ENCODE results near the gene STMND1. TPM values are rescaled to one million over a fixed set of nuclear protein-coding genes. Genes with fewer than 3 reads are reported as not detected.
"Not testable (repeated sequence)": the region's sequence is repeated elsewhere in the genome, so short reads cannot be mapped to it uniquely, and the experiment has no call there.

STMND1 gene
- total RNA-seq, 2 experiments from 2014 or later: not detected

- H3K4me1 Mint-ChIP-seq; H3K4me3 Mint-ChIP-seq; CTCF ChIA-PET; intact Hi-C loops (cut with DNase I, micrococcal nuclease); POLR2A ChIA-PET; H3K36me3 Mint-ChIP-seq (ENCODE audit: low read depth); ATAC-seq; H3K27ac Mint-ChIP-seq; DNase-seq: not testable (repeated sequence)
- H3K27me3 Mint-ChIP-seq: peaks cover 29% of the 10 kb centered on the region
- peaks cover 22% of the 10 kb centered on the region for H3K9me3 Mint-ChIP-seq (ENCODE audit: low read depth)
These were observed 28.3 kb upstream of the STMND1 start for GRCh38 chr6:17073596-17073995.

- Mint-ChIP-seq H3K27ac (no peak overlapping the region), H3K4me3 (no peak overlapping the region), H3K27me3 (peaks cover 24% of the 10 kb centered on the region), H3K9me3 (ENCODE audit: low read depth) (peaks cover 5% of the 10 kb centered on the region), H3K36me3 (ENCODE audit: low read depth) (no peaks in the 10 kb centered on the region), H3K4me1 (no peaks in the 10 kb centered on the region)
- intact Hi-C loops (cut with DNase I, micrococcal nuclease): loop anchor here in 1 of 2 experiments (10.0 kb wide), 1 partner anchor 746 kb away; no protein-coding TSS in a partner anchor
- ATAC-seq (no peak), DNase-seq (no peak)
- CTCF ChIA-PET: no interaction called here
- POLR2A ChIA-PET: no interaction called here
These were observed 20.6 kb upstream of the STMND1 start for GRCh38 chr6:17081273-17081672.

- no peaks in the 10 kb centered on the region for H3K9me3 Mint-ChIP-seq (ENCODE audit: low read depth)
- intact Hi-C loops (cut with DNase I, micrococcal nuclease): loop anchor here in 1 of 2 experiments (10.0 kb wide), 1 partner anchor 747 kb away; no protein-coding TSS in a partner anchor
- no peak for DNase-seq
- peaks cover 22% of the 10 kb centered on the region for H3K27me3 Mint-ChIP-seq
- CTCF ChIA-PET: no interaction called here
- no peaks in the 10 kb centered on the region for H3K4me1 Mint-ChIP-seq
- POLR2A ChIA-PET: no interaction called here
- ATAC-seq: no peak
- H3K36me3 Mint-ChIP-seq (ENCODE audit: low read depth): no peaks in the 10 kb centered on the region
- H3K27ac Mint-ChIP-seq: no peak overlapping the region
- H3K4me3 Mint-ChIP-seq: no peak overlapping the region
These were observed 19.9 kb upstream of the STMND1 start for GRCh38 chr6:17081860-17082508.

GRCh38 chr6:17083397-17083796 is 18.5 kb upstream of the STMND1 start:
- intact Hi-C loops (cut with DNase I, micrococcal nuclease): loop anchor here in 1 of 2 experiments (10.0 kb wide), 1 partner anchor 749 kb away; no protein-coding TSS in a partner anchor
- DNase-seq (no peak), ATAC-seq (no peak)
- H3K27ac Mint-ChIP-seq: no peak overlapping the region
- peaks cover 25% of the 10 kb centered on the region for H3K27me3 Mint-ChIP-seq
- H3K36me3 Mint-ChIP-seq (ENCODE audit: low read depth): no peaks in the 10 kb centered on the region
- no peaks in the 10 kb centered on the region for H3K9me3 Mint-ChIP-seq (ENCODE audit: low read depth)
- no peak overlapping the region for H3K4me3 Mint-ChIP-seq
- ChIA-PET CTCF (interaction anchor here (1.2 kb wide), 1 partner anchor 38 kb away, joined by 4 read pairs; no protein-coding TSS in a partner anchor), POLR2A (no interaction called here)
- H3K4me1 Mint-ChIP-seq: no peaks in the 10 kb centered on the region

- intact Hi-C loops (cut with DNase I, micrococcal nuclease): loop anchor here (1.0 to 10.0 kb wide), 3 partner anchors 322 to 754 kb away; no protein-coding TSS in a partner anchor
- Mint-ChIP-seq H3K9me3 (ENCODE audit: low read depth) (peaks cover 7% of the 10 kb centered on the region), H3K27me3 (peaks cover 24% of the 10 kb centered on the region), H3K27ac (no peak overlapping the region), H3K36me3 (ENCODE audit: low read depth) (no peaks in the 10 kb centered on the region), H3K4me3 (no peak overlapping the region), H3K4me1 (no peaks in the 10 kb centered on the region)
- DNase-seq: peak; percentile 44
- ATAC-seq: no peak
- POLR2A ChIA-PET: no interaction called here
- CTCF ChIA-PET: interaction anchor here (0.6 to 1.0 kb wide), 9 partner anchors 9 to 801 kb away, joined by 3 to 4 read pairs (median 3); no protein-coding TSS in a partner anchor
These were observed 15.4 kb upstream of the STMND1 start for GRCh38 chr6:17086469-17086868.

GRCh38 chr6:17088091-17088611 is 13.7 kb upstream of the STMND1 start:
- DNase-seq: no peak
- no peak overlapping the region for H3K4me3 Mint-ChIP-seq
- ChIA-PET CTCF (interaction anchor here (0.6 to 1.0 kb wide), 3 partner anchors 37 to 881 kb away, joined by 3 read pairs; no protein-coding TSS in a partner anchor), POLR2A (no interaction called here)
- ATAC-seq: no peak
- no peaks in the 10 kb centered on the region for H3K4me1 Mint-ChIP-seq
- intact Hi-C loops (cut with DNase I, micrococcal nuclease): loop anchor here in 1 of 2 experiments (10.0 kb wide), 1 partner anchor 753 kb away; no protein-coding TSS in a partner anchor
- H3K27ac Mint-ChIP-seq: no peak overlapping the region
- no peaks in the 10 kb centered on the region for H3K36me3 Mint-ChIP-seq (ENCODE audit: low read depth)
- peaks cover 7% of the 10 kb centered on the region for H3K9me3 Mint-ChIP-seq (ENCODE audit: low read depth)
- peaks cover 31% of the 10 kb centered on the region for H3K27me3 Mint-ChIP-seq

GRCh38 chr6:17091122-17091521 is 10.7 kb upstream of the STMND1 start:
- Mint-ChIP-seq H3K4me3 (no peak overlapping the region), H3K36me3 (ENCODE audit: low read depth) (no peaks in the 10 kb centered on the region), H3K27me3 (peaks cover 22% of the 10 kb centered on the region), H3K9me3 (ENCODE audit: low read depth) (peaks cover 7% of the 10 kb centered on the region), H3K4me1 (no peaks in the 10 kb centered on the region), H3K27ac (no peak overlapping the region)
- ChIA-PET CTCF (interaction anchor here (0.9 kb wide), 1 partner anchor 126 kb away, joined by 3 read pairs; no protein-coding TSS in a partner anchor), POLR2A (no interaction called here)
- DNase-seq (no peak), ATAC-seq (no peak)
- intact Hi-C loops (cut with DNase I, micrococcal nuclease): no loop called here

GRCh38 chr6:17093686-17094085 is 8.2 kb upstream of the STMND1 start:
- ChIA-PET CTCF (no interaction called here), POLR2A (no interaction called here)
- H3K9me3 Mint-ChIP-seq (ENCODE audit: low read depth): peaks cover 7% of the 10 kb centered on the region
- H3K4me3 Mint-ChIP-seq: no peak overlapping the region
- peaks cover 24% of the 10 kb centered on the region for H3K27me3 Mint-ChIP-seq
- no peak overlapping the region for H3K27ac Mint-ChIP-seq
- no peaks in the 10 kb centered on the region for H3K36me3 Mint-ChIP-seq (ENCODE audit: low read depth)
- no peak for ATAC-seq
- intact Hi-C loops (cut with DNase I, micrococcal nuclease): no loop called here
- peak; percentile 33 for DNase-seq
- H3K4me1 Mint-ChIP-seq: no peaks in the 10 kb centered on the region

GRCh38 chr6:17096096-17096495 is 5.8 kb upstream of the STMND1 start:
- CTCF ChIA-PET: no interaction called here
- Mint-ChIP-seq H3K27me3 (peaks cover 41% of the 10 kb centered on the region), H3K4me3 (no peak overlapping the region), H3K27ac (no peak overlapping the region), H3K36me3 (ENCODE audit: low read depth) (no peaks in the 10 kb centered on the region), H3K9me3 (ENCODE audit: low read depth) (no peaks in the 10 kb centered on the region), H3K4me1 (no peaks in the 10 kb centered on the region)
- ATAC-seq: no peak
- POLR2A ChIA-PET: no interaction called here
- intact Hi-C loops (cut with DNase I, micrococcal nuclease): no loop called here
- no peak for DNase-seq

- no peak for ATAC-seq
- DNase-seq: no peak
- peaks cover 40% of the 10 kb centered on the region for H3K27me3 Mint-ChIP-seq
- H3K27ac Mint-ChIP-seq: no peak overlapping the region
- peaks cover 3% of the 10 kb centered on the region for H3K4me1 Mint-ChIP-seq
- POLR2A ChIA-PET: no interaction called here
- no peak overlapping the region for H3K4me3 Mint-ChIP-seq
- no peaks in the 10 kb centered on the region for H3K9me3 Mint-ChIP-seq (ENCODE audit: low read depth)
- H3K36me3 Mint-ChIP-seq (ENCODE audit: low read depth): no peaks in the 10 kb centered on the region
- CTCF ChIA-PET: no interaction called here
- intact Hi-C loops (cut with DNase I, micrococcal nuclease): no loop called here
These were observed 5.2 kb upstream of the STMND1 start for GRCh38 chr6:17096652-17097051.

GRCh38 chr6:17097982-17098381 is 3.9 kb upstream of the STMND1 start:
- intact Hi-C loops (cut with DNase I, micrococcal nuclease): no loop called here
- ChIA-PET CTCF (interaction anchor here (1.0 kb wide), 1 partner anchor 12 kb away, joined by 4 read pairs; no protein-coding TSS in a partner anchor), POLR2A (no interaction called here)
- Mint-ChIP-seq H3K9me3 (ENCODE audit: low read depth) (no peaks in the 10 kb centered on the region), H3K36me3 (ENCODE audit: low read depth) (no peaks in the 10 kb centered on the region), H3K4me1 (peaks cover 6% of the 10 kb centered on the region), H3K27me3 (peaks cover 47% of the 10 kb centered on the region), H3K4me3 (no peak overlapping the region), H3K27ac (no peak overlapping the region)
- DNase-seq (no peak), ATAC-seq (no peak)

- Mint-ChIP-seq H3K4me1 (peaks cover 6% of the 10 kb centered on the region), H3K9me3 (ENCODE audit: low read depth) (no peaks in the 10 kb centered on the region), H3K36me3 (ENCODE audit: low read depth) (no peaks in the 10 kb centered on the region), H3K27me3 (peaks cover 47% of the 10 kb centered on the region), H3K4me3 (no peak overlapping the region), H3K27ac (no peak overlapping the region)
- DNase-seq (no peak), ATAC-seq (no peak)
- intact Hi-C loops (cut with DNase I, micrococcal nuclease): no loop called here
- ChIA-PET CTCF (no interaction called here), POLR2A (no interaction called here)
These were observed 3.3 kb upstream of the STMND1 start for GRCh38 chr6:17098538-17098937.
